Kidney (tissue), 14 donors: ENCODE measurements around the gene GRB7. TPM values are rescaled to one million over a fixed set of nuclear protein-coding genes. Genes with fewer than 3 reads are reported as not detected.

Source experiments
- DNase-seq, 5 donors: peaks; one replicate each; pipeline ENCODE4 v3.0.0-alpha.2; 2013 to 2020
- FAIRE-seq: peaks from 2 replicates; lab custom pipeline; 2012; peaks lifted over from hg19 to GRCh38; lab: Jason Lieb, UNC
- H3K27ac ChIP-seq, 2 donors: one replicate each; pipeline ENCODE4 v1.7.0; 2013; ENCODE audit warnings: low read depth in 2 of 2, low read length in 2 of 2, inconsistent platforms in 1 of 2
- H3K27me3 ChIP-seq: one replicate; pipeline ENCODE4 v1.7.1; 2013; ENCODE audit warnings: low read length, inconsistent platforms; ENCODE audit not compliant: control insufficient read depth, insufficient read depth
- H3K36me3 ChIP-seq, 3 donors: one replicate each; pipeline versions ENCODE4 v1.7.0 to v1.7.1; 2013; ENCODE audit warnings: low read length in 3 of 3, control low read depth in 1 of 3, inconsistent platforms in 1 of 3; ENCODE audit not compliant: insufficient read depth in 3 of 3, control insufficient read depth in 2 of 3
- H3K4me1 ChIP-seq, 3 donors: one replicate each; pipeline versions ENCODE4 v1.7.0 to v1.7.1; 2013; ENCODE audit warnings: low read length in 3 of 3, inconsistent platforms in 1 of 3, low read depth in 1 of 3; ENCODE audit not compliant: control insufficient read depth in 2 of 3, insufficient read depth in 2 of 3
- H3K4me3 ChIP-seq, 3 donors: one replicate each; pipeline versions ENCODE4 v1.7.0 to v1.8.1; 2013; ENCODE audit warnings: low read length in 3 of 3, control low read depth in 1 of 3, inconsistent platforms in 1 of 3
- H3K9ac ChIP-seq, 3 donors: one replicate each; pipeline versions ENCODE4 v1.7.0 to v1.7.1; 2013; ENCODE audit warnings: low read length in 3 of 3, control low read depth in 1 of 3, inconsistent platforms in 1 of 3
- H3K9me3 ChIP-seq, 3 donors: one replicate each; pipeline versions ENCODE4 v1.7.0 to v1.7.1; 2013; ENCODE audit warnings: low read length in 3 of 3, control low read depth in 1 of 3, inconsistent platforms in 1 of 3; ENCODE audit not compliant: control insufficient read depth in 2 of 3, insufficient read depth in 1 of 3
- intact Hi-C: fragments of 100-400 bp; cut with DNase I; formaldehyde crosslinking; loops from one replicate; pipeline ENCODE4 v1.11.1; 2022
- polyA plus RNA-seq: library from polyadenylated mRNA; stranded (reverse); fragments of 350-450 nt; fragmentation: Illumina TruSeq; extraction: RNeasy Lipid Tissue Mini Kit (QIAGEN cat#74804); gene quantifications from one replicate; pipeline ENCODE4 v1.2.3, GENCODE V29; 2014; ENCODE audit warnings: low read depth, low replicate concordance; ENCODE audit not compliant: insufficient read depth
- total RNA-seq: library from RNA; stranded (reverse); fragmentation: NEBNext Ultra II Directional; extraction: Animal tissue kit (Norgen Biotek cat#: 25700); gene quantifications from one replicate; pipeline ENCODE4 v1.2.1, GENCODE V29; 2021
- TF ChIP-seq, protein P1 (sequence below): IDR thresholded peaks from 3 replicates; pipeline ENCODE4 v1.5.1; 2012; ENCODE audit warnings: mild to moderate bottlenecking, moderate library complexity, borderline replicate concordance; ENCODE audit not compliant: insufficient read depth; ENCODE audit errors: extremely low read depth
- donor health status: control.
- donor health status: control.
- donor health status: control.
- donor health status: control.
- donor health status: control.
- donor health status: DM: yes; HTN: yes; CAD: no.
- donor health status: Normal renal cell carcinoma (clear cell type).

Gene GRB7
- total and polyA plus RNA-seq, 2 donors from 2014 or later: 20.9 to 72.5 TPM

DNA sequence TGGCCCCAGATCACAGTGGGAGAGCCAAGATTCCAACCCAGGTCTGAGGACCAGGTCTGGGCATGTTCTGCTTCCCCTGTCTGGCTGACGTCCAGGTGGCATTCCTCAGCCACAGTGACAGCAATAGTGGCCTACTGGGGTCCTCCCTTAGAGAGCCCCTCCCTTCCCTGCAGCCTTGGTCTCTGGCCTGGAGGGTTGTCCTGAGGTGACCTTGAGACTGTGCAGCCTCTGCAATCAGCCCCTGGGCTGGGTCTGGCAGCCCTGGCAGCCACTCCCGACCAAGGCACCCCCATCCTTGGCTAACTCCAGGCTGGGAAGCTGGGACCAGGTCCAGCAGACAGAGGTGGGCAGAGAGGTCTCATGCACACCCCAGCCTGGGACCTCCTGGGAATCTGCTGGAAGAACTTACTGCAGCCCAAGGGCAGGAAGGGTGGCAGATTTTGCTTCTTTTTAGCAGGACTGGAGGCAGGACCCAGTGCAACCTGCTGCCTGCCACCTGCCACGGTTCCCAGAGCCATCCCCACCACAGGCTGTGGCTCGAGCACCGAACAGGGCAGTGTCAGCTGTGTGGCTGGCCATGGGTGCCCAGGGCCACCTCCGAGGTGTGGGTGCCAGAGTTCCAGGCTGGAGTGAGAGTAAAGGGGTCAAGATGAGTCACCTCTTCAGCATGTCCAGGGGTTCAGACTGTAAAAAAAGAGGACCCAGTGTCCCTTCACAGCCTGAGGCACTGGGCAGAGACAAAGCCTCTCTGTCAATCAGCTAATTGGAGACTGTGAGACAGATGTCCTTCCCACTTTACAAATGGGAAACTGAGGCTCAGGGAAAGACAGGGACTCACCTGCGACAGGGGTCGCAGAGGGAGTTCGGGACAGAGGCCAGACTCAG, 12.6 kb downstream of the GRB7 start:
- intact Hi-C loops: no loop called here
- Histone ChIP-seq H3K9ac (peak overlapping the region in 1 of 3 donors; percentile 26), H3K27ac (peak overlapping the region; percentile 23 to 53), H3K27me3 (no peaks in the 10 kb centered on the region), H3K36me3 (peaks cover 0 to 8% (median 0%) of the 10 kb centered on the region in 3 donors), H3K9me3 (no peaks in the 10 kb centered on the region), H3K4me3 (no peak overlapping the region), H3K4me1 (peaks cover 0 to 24% (median 21%) of the 10 kb centered on the region in 3 donors)
- FAIRE-seq (no peak), DNase-seq (peak in 3 of 5 donors; percentile 45 to 52 (median 51))
- TF ChIP-seq, protein P1, sequence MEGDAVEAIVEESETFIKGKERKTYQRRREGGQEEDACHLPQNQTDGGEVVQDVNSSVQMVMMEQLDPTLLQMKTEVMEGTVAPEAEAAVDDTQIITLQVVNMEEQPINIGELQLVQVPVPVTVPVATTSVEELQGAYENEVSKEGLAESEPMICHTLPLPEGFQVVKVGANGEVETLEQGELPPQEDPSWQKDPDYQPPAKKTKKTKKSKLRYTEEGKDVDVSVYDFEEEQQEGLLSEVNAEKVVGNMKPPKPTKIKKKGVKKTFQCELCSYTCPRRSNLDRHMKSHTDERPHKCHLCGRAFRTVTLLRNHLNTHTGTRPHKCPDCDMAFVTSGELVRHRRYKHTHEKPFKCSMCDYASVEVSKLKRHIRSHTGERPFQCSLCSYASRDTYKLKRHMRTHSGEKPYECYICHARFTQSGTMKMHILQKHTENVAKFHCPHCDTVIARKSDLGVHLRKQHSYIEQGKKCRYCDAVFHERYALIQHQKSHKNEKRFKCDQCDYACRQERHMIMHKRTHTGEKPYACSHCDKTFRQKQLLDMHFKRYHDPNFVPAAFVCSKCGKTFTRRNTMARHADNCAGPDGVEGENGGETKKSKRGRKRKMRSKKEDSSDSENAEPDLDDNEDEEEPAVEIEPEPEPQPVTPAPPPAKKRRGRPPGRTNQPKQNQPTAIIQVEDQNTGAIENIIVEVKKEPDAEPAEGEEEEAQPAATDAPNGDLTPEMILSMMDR: no peak

DNA sequence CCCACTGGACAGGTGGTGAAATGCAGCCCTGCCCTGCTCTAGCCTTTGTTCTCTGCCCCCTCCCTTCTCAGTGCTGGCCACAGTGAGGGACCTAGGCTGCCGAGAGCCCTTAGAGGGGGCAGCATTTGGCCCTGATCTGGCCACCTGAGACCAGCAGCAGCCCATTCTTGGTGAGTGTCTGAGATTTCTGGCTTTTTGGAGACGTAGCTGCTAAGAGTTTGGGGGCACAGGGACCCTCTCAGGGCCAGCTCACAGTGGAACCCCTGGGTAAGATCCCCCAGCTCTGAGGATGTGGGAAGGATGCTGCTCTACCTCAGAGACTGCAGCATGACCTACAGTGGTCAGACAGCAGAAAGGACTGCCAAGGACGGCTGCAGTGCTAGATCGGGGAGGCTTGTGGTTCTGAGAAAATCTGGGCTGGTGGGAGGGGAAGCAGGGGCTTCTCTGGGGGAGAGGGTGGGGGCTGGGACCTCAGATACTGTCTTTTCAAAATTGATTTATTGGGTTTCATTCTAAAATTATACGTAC, 13.3 kb downstream of the GRB7 start:
- no peak for FAIRE-seq

DNA sequence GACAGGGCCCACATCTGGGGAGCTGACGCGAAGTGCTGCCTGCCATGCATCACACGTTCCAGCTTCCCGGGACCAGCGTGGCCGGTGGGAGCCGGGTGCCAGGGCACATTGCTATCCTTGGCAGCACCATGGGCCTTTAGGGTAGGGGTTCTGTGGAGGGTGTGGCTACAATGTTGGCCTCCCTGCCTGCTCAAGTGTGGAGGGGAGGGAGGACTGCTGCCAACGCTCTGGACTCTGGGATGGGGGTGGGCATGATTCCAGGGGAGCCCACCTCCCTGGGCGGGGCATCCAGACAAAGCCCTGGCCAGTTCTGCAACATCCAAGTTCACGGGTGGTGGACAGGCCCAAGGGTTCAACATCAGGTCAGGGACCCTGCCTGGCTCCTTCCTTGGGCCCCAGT, 13.9 kb downstream of the GRB7 start:
- intact Hi-C loops: no loop called here
- DNase-seq (peak; percentile 41 to 84 (median 78)), FAIRE-seq (no peak)
- Histone ChIP-seq H3K36me3 (no peaks in the 10 kb centered on the region), H3K27me3 (no peaks in the 10 kb centered on the region), H3K4me3 (no peak overlapping the region), H3K9ac (no peak overlapping the region), H3K9me3 (no peaks in the 10 kb centered on the region), H3K4me1 (peaks cover 0 to 24% (median 21%) of the 10 kb centered on the region in 3 donors), H3K27ac (no peak overlapping the region)
- TF ChIP-seq, protein P1: no peak

More for the DNA sequence above, 13.3 kb downstream of the GRB7 start:
- TF ChIP-seq, protein P1: no peak
- Histone ChIP-seq H3K4me1 (peaks cover 0 to 24% (median 21%) of the 10 kb centered on the region in 3 donors), H3K4me3 (no peak overlapping the region), H3K9me3 (no peaks in the 10 kb centered on the region), H3K9ac (peak overlapping the region in 1 of 3 donors; percentile 26), H3K36me3 (peaks cover 0 to 3% (median 0%) of the 10 kb centered on the region in 3 donors), H3K27me3 (no peaks in the 10 kb centered on the region), H3K27ac (no peak overlapping the region)
- intact Hi-C loops: no loop called here
- DNase-seq: peak in 1 of 5 donors; percentile 43
